T47D (cell line): ENCODE data around the gene MAGI2.

ENCODE experiments used
- DNase-seq, 2 experiments: peaks; one replicate each; pipeline versions ENCODE4 v3.0.0 to v3.0.0-alpha.2; 2011 to 2012; ENCODE audit warnings: low read depth in 1 of 2, low spot score in 1 of 2
- JUND ChIP-seq: IDR thresholded peaks from 2 replicates; pipeline ENCODE4 v1.6.1; 2012; ENCODE audit warnings: low read depth
- in situ Hi-C: cut with HindIII; loops from 2 replicates; pipeline ENCODE4 v1.10.0; 2016; ENCODE audit warnings: low sequenced_read_pairs, low pct_unique_long_range_greater_than_20kb

MAGI2 gene

GRCh38 chr7:78768859-78769258, 684.6 kb downstream of the MAGI2 start:
- DNase-seq: peak in 1 of 2 experiments; percentile 18
- in situ Hi-C loops: no loop called here
- TF ChIP-seq JUND: no peak

- no peak for DNase-seq
- in situ Hi-C loops: no loop called here
- TF ChIP-seq JUND: no peak
Observed at GRCh38 chr7:78765943-78766729, 687.3 kb downstream of the MAGI2 start.

- in situ Hi-C loops: no loop called here
- DNase-seq: no peak
- TF ChIP-seq JUND: no peak
Observed at GRCh38 chr7:78764571-78764970, 688.9 kb downstream of the MAGI2 start.

- in situ Hi-C loops: no loop called here
- TF ChIP-seq JUND: no peak
Observed at GRCh38 chr7:78762625-78763024, 690.8 kb downstream of the MAGI2 start.

GRCh38 chr7:78760620-78761355, 692.7 kb downstream of the MAGI2 start:
- TF ChIP-seq JUND: no peak
- peak in 1 of 2 experiments; percentile 56 for DNase-seq
- in situ Hi-C loops: no loop called here

More at GRCh38 chr7:78762625-78763024, 690.8 kb downstream of the MAGI2 start:
- DNase-seq: no peak

- TF ChIP-seq JUND: no peak
- DNase-seq: no peak
- in situ Hi-C loops: no loop called here
Observed at GRCh38 chr7:78752554-78752953, 700.9 kb downstream of the MAGI2 start.

- no peak for DNase-seq
- in situ Hi-C loops: no loop called here
- no peak for TF ChIP-seq JUND
Observed at GRCh38 chr7:78751253-78751652, 702.2 kb downstream of the MAGI2 start.

GRCh38 chr7:78749052-78749746, 704.3 kb downstream of the MAGI2 start:
- TF ChIP-seq JUND: no peak
- in situ Hi-C loops: no loop called here
- no peak for DNase-seq

GRCh38 chr7:78747592-78747991, 705.9 kb downstream of the MAGI2 start:
- DNase-seq: no peak
- TF ChIP-seq JUND: no peak
- in situ Hi-C loops: no loop called here

- no peak for DNase-seq
- in situ Hi-C loops: no loop called here
- TF ChIP-seq JUND: no peak
Observed at GRCh38 chr7:78746301-78746700, 707.2 kb downstream of the MAGI2 start.

GRCh38 chr7:78742694-78743093, 710.8 kb downstream of the MAGI2 start:
- no peak for DNase-seq
- in situ Hi-C loops: no loop called here
- TF ChIP-seq JUND: no peak

- TF ChIP-seq JUND: no peak
- in situ Hi-C loops: no loop called here
Observed at GRCh38 chr7:78736548-78736947, 716.9 kb downstream of the MAGI2 start.

GRCh38 chr7:78734626-78735025, 718.8 kb downstream of the MAGI2 start:
- in situ Hi-C loops: no loop called here
- DNase-seq: no peak
- no peak for TF ChIP-seq JUND

More at GRCh38 chr7:78736548-78736947, 716.9 kb downstream of the MAGI2 start:
- DNase-seq: no peak
